NB4 (cell line): ENCODE measurements around the gene BBS7.

ENCODE experiments used
- DNase-seq: peaks from one replicate; pipeline ENCODE4 v3.0.0; 2010; ENCODE audit warnings: low read depth
- H3K4me3 ChIP-seq: one replicate; pipeline ENCODE4 v1.5.1; 2011; ENCODE audit warnings: mild to moderate bottlenecking, low read depth, low read length, moderate library complexity
- CTCF ChIP-seq: IDR thresholded peaks from one replicate; pipeline ENCODE4 v1.5.1; 2012; ENCODE audit warnings: low read depth, low read length
- MYC ChIP-seq: IDR thresholded peaks from 2 replicates; pipeline ENCODE4 v1.6.1; 2011; ENCODE audit warnings: low read depth, low read length
- POLR2A ChIP-seq: IDR thresholded peaks from 2 replicates; pipeline ENCODE4 v1.6.1; 2011; ENCODE audit warnings: mild to moderate bottlenecking; ENCODE audit not compliant: insufficient read length; ENCODE audit errors: extremely low read depth
- TF ChIP-seq, protein P1 (sequence below): IDR thresholded peaks from 2 replicates; pipeline ENCODE4 v1.6.1; 2011; ENCODE audit warnings: low read depth, low read length

Gene BBS7

DNA sequence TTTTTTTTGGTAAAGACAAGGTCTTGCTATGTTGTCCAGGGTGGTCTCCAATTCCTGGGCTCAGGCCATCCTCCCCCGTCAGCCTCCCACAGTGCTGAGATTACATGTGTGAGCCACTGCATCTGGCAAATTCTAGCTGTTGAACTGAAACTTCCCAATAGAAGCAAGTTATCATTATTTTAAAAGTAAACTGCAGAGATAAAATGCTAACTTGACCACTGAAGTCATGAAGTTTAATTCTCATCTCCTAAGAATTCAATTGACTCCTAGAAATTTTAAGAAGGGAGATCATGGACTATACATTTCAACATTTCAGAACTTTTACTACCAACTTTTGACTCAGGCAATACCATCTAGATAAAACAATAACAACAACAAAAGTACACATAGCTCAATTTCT lies 80.8 kb downstream of the BBS7 start:
- no peak overlapping the region for H3K4me3 ChIP-seq

GRCh38 chr4:121788896-121789295 lies 81.4 kb downstream of the BBS7 start:
- no peak overlapping the region for H3K4me3 ChIP-seq
- TF ChIP-seq MYC: no peak
- no peak for DNase-seq

More for the DNA sequence above, 80.8 kb downstream of the BBS7 start:
- no peak for TF ChIP-seq MYC
- no peak for TF ChIP-seq CTCF
- TF ChIP-seq, protein P1, sequence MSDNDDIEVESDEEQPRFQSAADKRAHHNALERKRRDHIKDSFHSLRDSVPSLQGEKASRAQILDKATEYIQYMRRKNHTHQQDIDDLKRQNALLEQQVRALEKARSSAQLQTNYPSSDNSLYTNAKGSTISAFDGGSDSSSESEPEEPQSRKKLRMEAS: no peak
- no peak for TF ChIP-seq POLR2A
- no peak for DNase-seq

DNA sequence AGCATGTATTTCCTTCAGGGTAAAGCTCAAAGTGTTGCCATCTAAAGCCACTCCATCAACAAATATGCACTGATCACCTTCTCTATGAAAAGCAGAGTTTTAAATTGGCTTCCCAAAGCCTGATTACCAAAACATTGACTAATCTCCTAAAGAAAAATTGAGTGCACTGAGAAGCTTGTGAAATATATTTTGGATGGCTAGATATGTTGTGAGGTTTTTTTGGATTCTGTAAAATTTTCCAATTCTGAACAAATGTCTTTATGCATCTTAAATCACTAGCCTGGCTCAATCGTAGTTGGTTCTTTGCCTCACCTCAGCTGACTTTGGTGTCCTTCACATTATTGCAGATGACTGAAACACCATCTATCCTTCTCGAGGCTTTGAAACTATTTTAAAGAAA lies 84.1 kb downstream of the BBS7 start:
- DNase-seq: no peak
- no peak for TF ChIP-seq POLR2A
- no peak for TF ChIP-seq MYC
- TF ChIP-seq, protein P1: no peak
- no peak for TF ChIP-seq CTCF
- no peak overlapping the region for H3K4me3 ChIP-seq

DNA sequence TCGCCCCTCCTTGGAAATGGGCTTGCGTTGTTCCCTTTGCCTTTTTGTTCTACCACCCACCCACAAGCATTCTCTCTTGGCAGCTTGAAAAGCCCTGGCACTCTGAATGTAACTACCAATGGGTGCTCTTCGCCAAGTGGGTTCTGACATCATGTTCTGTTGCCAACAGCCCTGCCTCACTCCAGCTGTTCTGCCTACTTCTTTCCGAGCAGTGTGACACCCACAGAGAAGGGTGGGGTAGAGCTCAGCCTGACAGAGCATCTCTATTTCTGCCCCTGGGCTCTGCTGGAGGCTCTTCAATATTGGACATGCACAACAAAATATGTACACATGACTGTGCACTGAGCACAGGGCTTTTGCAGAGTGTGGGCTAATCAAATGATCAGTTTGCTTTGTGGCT lies 84.8 kb downstream of the BBS7 start:
- DNase-seq: no peak
- TF ChIP-seq MYC: no peak
- no peak for TF ChIP-seq POLR2A
- TF ChIP-seq, protein P1: no peak
- TF ChIP-seq CTCF: no peak
- no peak overlapping the region for H3K4me3 ChIP-seq

DNA sequence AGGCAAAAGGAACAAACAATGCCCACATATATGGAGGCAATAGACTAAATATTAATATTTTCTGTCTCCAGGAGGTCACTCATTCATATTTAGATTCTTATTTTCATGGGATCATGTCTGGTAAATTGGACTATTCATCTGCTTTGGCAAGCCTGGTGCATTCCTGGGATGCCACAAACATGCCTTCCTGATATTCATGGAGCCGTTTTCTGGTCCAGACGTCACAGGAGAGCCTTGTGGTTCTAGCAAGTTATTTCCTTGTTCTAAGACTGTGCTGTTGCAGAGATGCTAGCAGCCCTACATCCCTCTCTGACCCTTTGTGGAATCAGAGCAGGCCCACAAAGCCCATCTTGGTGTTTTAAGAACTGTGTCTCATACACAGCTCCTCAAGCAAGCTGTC lies 85.3 kb downstream of the BBS7 start:
- DNase-seq: no peak
- no peak overlapping the region for H3K4me3 ChIP-seq
- TF ChIP-seq, protein P1: no peak
- no peak for TF ChIP-seq MYC
- TF ChIP-seq POLR2A: no peak
- TF ChIP-seq CTCF: no peak

DNA sequence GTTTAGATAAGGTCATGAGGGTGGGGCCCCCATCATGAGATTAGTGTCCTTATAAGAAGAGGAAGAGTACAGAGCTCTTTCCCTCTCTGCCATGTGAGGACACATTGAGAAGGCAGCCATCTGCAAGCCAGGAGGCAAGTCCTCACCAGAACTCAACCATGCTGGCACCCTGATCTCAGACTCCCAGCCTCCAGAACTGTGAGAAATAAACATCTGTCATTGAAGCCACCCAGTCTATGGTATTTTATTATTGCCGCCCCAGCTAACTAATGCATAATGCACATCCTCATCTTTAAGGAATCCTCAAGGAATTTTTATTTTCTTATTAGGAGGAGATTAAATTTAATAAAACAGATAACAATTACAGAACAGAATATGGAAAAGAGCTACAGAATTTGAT lies 85.9 kb downstream of the BBS7 start:
- TF ChIP-seq, protein P1: no peak
- TF ChIP-seq CTCF (no peak), MYC (no peak), POLR2A (no peak)
- H3K4me3 ChIP-seq: no peak overlapping the region
- DNase-seq: no peak
